Stomach (tissue), 9 donors: Measurements from ENCODE around the gene DUSP28. TPM values are rescaled to one million over a fixed set of nuclear protein-coding genes. Genes with fewer than 3 reads are reported as not detected.

Experiments used
- DNase-seq, 2 donors: peaks; one replicate each; pipeline versions ENCODE4 v3.0.0 to v3.0.0-alpha.2; 2013 to 2019
- H3K27ac ChIP-seq, 5 donors: fragments of 200-600 bp in 4 of 5; sonication (generic) in 4 of 5; one replicate each; pipeline ENCODE4 v1.5.1; 2013 to 2019; ENCODE audit warnings: mild to moderate bottlenecking in 1 of 5, moderate library complexity in 1 of 5
- H3K27me3 ChIP-seq, 3 donors: fragments of 200-600 bp; sonication (generic); one replicate each; pipeline ENCODE4 v1.5.1; 2017 to 2019; ENCODE audit warnings: mixed run types in 1 of 3
- H3K36me3 ChIP-seq, 4 donors: fragments of 200-600 bp; sonication (generic); 1 replicate in 3 of 4; 2 replicates in 1 of 4; pipeline ENCODE4 v1.5.1; 2016 to 2019
- H3K4me1 ChIP-seq, 4 donors: fragments of 200-600 bp; sonication (generic); one replicate each; pipeline ENCODE4 v1.5.1; 2016 to 2019
- H3K4me3 ChIP-seq, 4 donors: fragments of 200-600 bp; sonication (generic) in 3 of 4; one replicate each; pipeline ENCODE4 v1.5.1; 2016 to 2019; ENCODE audit warnings: mild to moderate bottlenecking in 1 of 4
- H3K9me3 ChIP-seq, 4 donors: fragments of 200-600 bp; sonication (generic); one replicate each; pipeline ENCODE4 v1.5.1; 2016 to 2019
- EP300 ChIP-seq: sonication (generic); formaldehyde crosslinking; IDR thresholded peaks from one replicate; pipeline ENCODE4 v1.6.1; 2017; ENCODE audit warnings: antibody characterized with exemption
- POLR2A ChIP-seq, 4 donors: fragments of 450-650 bp; IDR thresholded peaks; one replicate each; pipeline ENCODE4 v1.6.1; 2016; ENCODE audit warnings: antibody characterized with exemption in 4 of 4, control low read depth in 2 of 4, mild to moderate bottlenecking in 1 of 4, moderate library complexity in 1 of 4
- POLR2AphosphoS5 ChIP-seq, 3 donors: sonication (generic); formaldehyde crosslinking; IDR thresholded peaks; one replicate each; pipeline ENCODE4 v1.6.1; 2016; ENCODE audit warnings: antibody characterized with exemption in 3 of 3
- WGBS, 5 donors: extraction: QIAGEN DNeasy Blood & Tissue Kit in 3 of 5; methylation state at CpG; one replicate each; pipeline versions ENCODE4 v1.1.5 to v1.1.7; 2013 to 2018; 5-methylcytosine and 5-hydroxymethylcytosine counted together
- intact Hi-C: fragments of 100-400 bp; cut with DNase I; formaldehyde crosslinking; loops from one replicate; pipeline ENCODE4 v1.15.1; 2023; ENCODE audit warnings: low total_unique reads
- polyA plus RNA-seq, 3 donors: library from polyadenylated mRNA; stranded (reverse); fragments of 200-250 nt; gene quantifications; one replicate each; pipeline ENCODE4 v1.2.3, GENCODE V29; 2013
- total RNA-seq, 5 donors: library from RNA; depleted of rRNA; stranded (reverse); fragments of >200 nt; gene quantifications; one replicate each; pipeline versions ENCODE4 v1.1.0 to v1.2.3, GENCODE V29; 2014 to 2016
- TF ChIP-seq, protein P1 (sequence below), 7 experiments: fragments of 450-650 bp in 4 of 7; fragments of 200-600 bp in 3 of 7; sonication (generic) in 3 of 7; IDR thresholded peaks; one replicate each; pipeline ENCODE4 v1.5.1; 2016 to 2019; ENCODE audit warnings: antibody characterized with exemption in 7 of 7, control low read depth in 2 of 7, mild to moderate bottlenecking in 1 of 7
- donor health status: healthy with polysubstance abuse.
- donor health status: Bipolar disorder and iron deficiency.
- donor health status: healthy.

DUSP28 gene
- total and polyA plus RNA-seq, 8 donors: 1.3 to 71.5 (median 4.0) TPM

DNA sequence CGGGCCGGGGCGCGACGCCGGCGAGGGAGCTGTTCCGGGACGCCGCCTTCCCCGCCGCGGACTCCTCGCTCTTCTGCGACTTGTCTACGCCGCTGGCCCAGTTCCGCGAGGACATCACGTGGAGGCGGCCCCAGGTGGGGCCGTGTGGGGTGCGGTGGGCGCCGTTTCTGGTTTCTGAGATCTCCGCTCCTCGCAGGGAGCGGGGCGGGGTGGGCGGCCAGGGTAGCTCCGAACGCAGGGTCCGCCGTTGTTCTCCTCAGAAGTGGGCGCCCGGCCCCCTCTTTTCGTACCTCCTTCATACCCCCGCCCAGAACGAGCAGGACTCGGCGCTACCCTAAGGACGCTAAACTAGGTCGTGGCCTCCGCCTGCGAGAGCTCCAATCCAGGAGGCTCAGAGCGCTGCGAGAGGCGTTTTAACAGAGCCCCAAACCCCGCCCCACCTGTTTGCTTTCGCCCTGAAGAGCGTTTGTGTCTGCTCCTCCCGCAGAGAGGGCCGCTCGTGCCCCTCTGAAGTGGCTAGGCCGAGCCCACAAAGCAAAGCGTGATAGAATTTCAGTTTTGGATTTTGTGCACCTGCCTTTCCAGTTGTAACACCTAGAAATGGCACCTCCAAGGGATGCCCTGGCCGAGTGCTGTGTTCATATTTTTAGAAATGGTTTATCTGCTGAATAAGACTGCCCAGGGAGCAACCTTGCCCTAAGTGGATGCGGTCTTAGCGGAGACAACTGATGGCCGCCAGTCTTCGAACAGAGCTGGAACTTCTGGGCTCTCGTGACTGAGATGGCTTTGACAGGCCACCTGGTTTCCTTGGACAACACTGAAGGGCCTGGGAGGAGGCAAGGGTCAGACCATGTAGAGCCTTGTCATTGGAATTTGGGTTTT lies 27.0 kb downstream of the DUSP28 start:
- no peak for TF ChIP-seq POLR2AphosphoS5 (IDR thresholded peaks at IDR 0.05)
- TF ChIP-seq, protein P1, sequence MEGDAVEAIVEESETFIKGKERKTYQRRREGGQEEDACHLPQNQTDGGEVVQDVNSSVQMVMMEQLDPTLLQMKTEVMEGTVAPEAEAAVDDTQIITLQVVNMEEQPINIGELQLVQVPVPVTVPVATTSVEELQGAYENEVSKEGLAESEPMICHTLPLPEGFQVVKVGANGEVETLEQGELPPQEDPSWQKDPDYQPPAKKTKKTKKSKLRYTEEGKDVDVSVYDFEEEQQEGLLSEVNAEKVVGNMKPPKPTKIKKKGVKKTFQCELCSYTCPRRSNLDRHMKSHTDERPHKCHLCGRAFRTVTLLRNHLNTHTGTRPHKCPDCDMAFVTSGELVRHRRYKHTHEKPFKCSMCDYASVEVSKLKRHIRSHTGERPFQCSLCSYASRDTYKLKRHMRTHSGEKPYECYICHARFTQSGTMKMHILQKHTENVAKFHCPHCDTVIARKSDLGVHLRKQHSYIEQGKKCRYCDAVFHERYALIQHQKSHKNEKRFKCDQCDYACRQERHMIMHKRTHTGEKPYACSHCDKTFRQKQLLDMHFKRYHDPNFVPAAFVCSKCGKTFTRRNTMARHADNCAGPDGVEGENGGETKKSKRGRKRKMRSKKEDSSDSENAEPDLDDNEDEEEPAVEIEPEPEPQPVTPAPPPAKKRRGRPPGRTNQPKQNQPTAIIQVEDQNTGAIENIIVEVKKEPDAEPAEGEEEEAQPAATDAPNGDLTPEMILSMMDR (IDR thresholded peaks at IDR 0.05): no peak
- TF ChIP-seq POLR2A (IDR thresholded peaks at IDR 0.05): no peak
- no peak for TF ChIP-seq EP300

GRCh38 chr2:240588006-240588655 lies 28.0 kb downstream of the DUSP28 start:
- DNase-seq: no peak
- no peaks in the 10 kb centered on the region for H3K27me3 ChIP-seq
- 75 to 82% (median 81%) methylated on average over 10 of the region's 10 CpGs for WGBS, 5 donors
- peaks cover 39 to 59% (median 53%) of the 10 kb centered on the region in 4 donors for H3K4me1 ChIP-seq
- intact Hi-C loops: no loop called here
- TF ChIP-seq POLR2AphosphoS5 (IDR thresholded peaks at IDR 0.05) (no peak), EP300 (no peak), POLR2A (IDR thresholded peaks at IDR 0.05) (no peak)
- TF ChIP-seq, protein P1 (IDR thresholded peaks at IDR 0.05): no peak
- H3K27ac ChIP-seq: no peak overlapping the region
- no peaks in the 10 kb centered on the region for H3K9me3 ChIP-seq
- peak overlapping the region; percentile 75 to 91 (median 80) for H3K4me3 ChIP-seq
- H3K36me3 ChIP-seq: peaks cover 5 to 41% (median 39%) of the 10 kb centered on the region in 4 donors

More for the DNA sequence above, 27.0 kb downstream of the DUSP28 start:
- 2 to 9% (median 3%) methylated on average over 18 to 62 of the region's 62 CpGs for WGBS, 5 donors
- intact Hi-C loops: no loop called here
- peak overlapping the region; percentile 75 to 91 (median 80) for H3K4me3 ChIP-seq
- H3K36me3 ChIP-seq: peaks cover 5 to 31% (median 30%) of the 10 kb centered on the region in 4 donors
- H3K27me3 ChIP-seq: no peaks in the 10 kb centered on the region
- peak; percentile 51 to 66 for DNase-seq
- peak overlapping the region; percentile 71 to 98 (median 93) for H3K27ac ChIP-seq
- no peaks in the 10 kb centered on the region for H3K9me3 ChIP-seq
- H3K4me1 ChIP-seq: peaks cover 39 to 62% (median 52%) of the 10 kb centered on the region in 4 donors

DNA sequence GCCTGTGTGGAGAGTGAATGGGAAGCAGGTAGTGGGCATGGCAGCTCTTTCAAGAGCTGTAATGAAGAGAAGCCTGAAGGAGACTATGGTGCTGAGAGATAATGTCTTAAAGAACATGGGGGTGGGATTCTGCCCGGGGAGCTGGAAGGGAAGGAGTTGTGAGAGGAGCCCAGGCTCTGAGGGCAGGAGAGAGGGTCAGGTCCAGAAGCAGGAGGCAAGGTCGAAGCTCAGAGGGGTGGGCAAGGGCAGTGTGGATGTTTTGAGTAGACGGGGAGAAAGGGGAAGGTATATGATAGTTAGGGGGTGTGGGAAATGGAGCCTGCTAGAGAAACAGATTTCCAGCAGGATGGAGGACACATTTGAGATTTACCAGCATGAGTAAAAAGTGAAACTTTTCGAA lies 28.5 kb downstream of the DUSP28 start:
- Histone ChIP-seq H3K36me3 (peaks cover 5 to 45% (median 45%) of the 10 kb centered on the region in 4 donors), H3K27me3 (no peaks in the 10 kb centered on the region), H3K4me3 (no peak overlapping the region), H3K27ac (no peak overlapping the region), H3K9me3 (no peaks in the 10 kb centered on the region), H3K4me1 (peaks cover 39 to 61% (median 52%) of the 10 kb centered on the region in 4 donors)
- no peak for DNase-seq
- WGBS, 5 donors: 72 to 86% (median 81%) methylated on average over 4 of the region's 4 CpGs
- TF ChIP-seq POLR2AphosphoS5 (IDR thresholded peaks at IDR 0.05): no peak
- TF ChIP-seq POLR2A (IDR thresholded peaks at IDR 0.05): no peak
- TF ChIP-seq EP300: no peak
- TF ChIP-seq, protein P1 (IDR thresholded peaks at IDR 0.05): no peak
- intact Hi-C loops: no loop called here

- peak; percentile 42 to 52 for DNase-seq
- H3K27ac ChIP-seq: peak overlapping the region in 4 of 5 donors; percentile 2 to 41 (median 26)
- intact Hi-C loops: no loop called here
Measured at GRCh38 chr2:240589375-240589774, 29.2 kb downstream of the DUSP28 start.

More at GRCh38 chr2:240589375-240589774, 29.2 kb downstream of the DUSP28 start:
- Histone ChIP-seq H3K4me1 (peaks cover 36 to 60% (median 48%) of the 10 kb centered on the region in 4 donors), H3K9me3 (no peaks in the 10 kb centered on the region), H3K36me3 (peaks cover 6 to 52% (median 51%) of the 10 kb centered on the region in 4 donors), H3K4me3 (no peak overlapping the region), H3K27me3 (no peaks in the 10 kb centered on the region)
- 49 to 76% (median 72%) methylated on average over 10 to 14 of the region's 14 CpGs for whole genome bisulfite sequencing, 5 donors
- TF ChIP-seq POLR2AphosphoS5 (IDR thresholded peaks at IDR 0.05) (no peak), POLR2A (IDR thresholded peaks at IDR 0.05) (no peak), EP300 (no peak)
- TF ChIP-seq, protein P1 (IDR thresholded peaks at IDR 0.05): no peak
